ENCODE data around the gene UBASH3A.

UBASH3A gene

GRCh38 chr21:42403611-42404231 is at the start of gene UBASH3A:
Gene UBASH3A, plus strand, starts transcription at chr21:42403902. Its CDS starts 44 bp downstream, at chr21:42403946.
- in situ Hi-C loops (cut with HindIII; ENCODE audit: low sequenced_read_pairs), result no loop called here

DNA sequence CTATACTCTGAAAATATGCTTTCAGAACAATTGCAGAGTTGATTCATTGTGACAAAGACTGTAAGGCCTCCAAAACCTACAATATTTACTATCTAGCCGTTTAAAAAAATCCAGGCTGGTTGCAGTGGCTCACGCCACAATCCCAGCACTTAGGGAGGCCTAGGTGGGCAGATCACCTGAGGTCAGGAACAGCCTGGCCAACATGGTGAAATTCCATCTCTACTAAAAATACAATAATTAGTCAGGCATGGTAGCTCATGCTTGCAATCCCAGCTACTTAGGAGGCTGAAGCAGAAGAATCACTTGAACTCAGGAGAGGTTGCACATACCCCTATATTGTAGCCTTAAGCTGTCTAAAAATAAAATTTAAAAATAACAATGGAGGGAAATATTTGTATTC is 47.7 kb upstream of the UBASH3A start:
- in situ Hi-C loops (cut with HindIII; ENCODE audit: low sequenced_read_pairs), result no loop called here

- in situ Hi-C loops (cut with HindIII; ENCODE audit: low sequenced_read_pairs), result no loop called here
These were observed 47.1 kb upstream of the UBASH3A start for GRCh38 chr21:42356650-42357049.

DNA sequence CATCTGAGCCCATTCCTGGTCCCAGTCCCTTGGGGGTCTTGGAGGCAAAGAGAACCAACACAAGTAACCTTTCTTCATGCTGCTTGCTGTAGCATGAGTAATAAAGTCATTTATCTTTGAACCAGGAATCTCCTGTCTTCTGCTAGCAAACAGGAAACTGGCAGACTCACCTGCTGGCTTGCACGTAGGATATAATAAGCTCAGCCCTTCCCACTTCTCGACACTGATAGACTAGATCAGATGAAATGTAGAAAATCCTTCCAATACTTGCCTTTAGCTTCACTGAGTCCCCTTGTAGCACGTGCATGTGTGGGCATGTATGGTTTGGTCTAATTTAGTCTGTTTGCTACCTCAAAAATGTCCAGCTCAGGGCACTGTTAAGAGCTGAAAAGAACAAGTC is 46.4 kb upstream of the UBASH3A start:
- in situ Hi-C loops (cut with HindIII; ENCODE audit: low sequenced_read_pairs), result no loop called here

DNA sequence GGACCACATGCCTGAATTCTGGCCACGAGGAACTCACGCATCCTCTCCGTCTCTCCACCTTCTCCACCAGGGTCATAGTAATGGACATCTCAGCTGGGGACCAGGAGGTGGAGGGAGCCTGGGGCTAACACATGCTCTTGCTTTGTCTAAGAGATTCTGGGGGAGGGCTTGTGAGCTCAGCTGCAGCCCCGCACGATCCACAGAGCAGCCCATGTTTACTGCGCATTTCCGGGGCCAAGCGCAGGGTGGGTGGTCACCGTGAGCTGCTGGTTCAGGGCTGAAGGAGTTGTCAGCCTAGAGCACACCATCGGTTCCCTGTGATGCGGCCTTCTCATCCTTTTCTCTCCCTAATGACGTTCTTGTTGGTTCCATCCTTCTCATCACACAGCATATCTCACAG is 45.4 kb upstream of the UBASH3A start:
- in situ Hi-C loops (cut with HindIII; ENCODE audit: low sequenced_read_pairs), result no loop called here

DNA sequence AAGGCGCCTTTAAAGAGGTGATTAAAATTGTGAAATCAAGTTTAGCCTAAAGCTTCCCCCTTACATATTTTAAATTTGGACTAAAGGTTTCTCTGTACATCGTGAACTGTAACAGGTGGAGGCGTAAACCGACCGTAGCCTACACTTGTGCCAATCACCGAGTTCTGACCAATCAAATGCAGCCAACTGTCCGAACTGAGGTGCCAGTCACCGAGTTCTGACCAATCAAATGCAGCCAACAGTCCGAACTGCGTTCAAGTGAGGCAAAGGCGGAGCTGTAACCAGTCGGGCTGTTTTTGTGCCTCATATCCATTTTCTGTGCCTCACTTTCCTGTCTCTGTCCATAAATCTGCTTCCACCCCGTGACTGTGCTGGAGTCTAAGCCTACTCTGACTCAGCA is 44.8 kb upstream of the UBASH3A start:
- in situ Hi-C loops (cut with HindIII; ENCODE audit: low sequenced_read_pairs), result no loop called here

DNA sequence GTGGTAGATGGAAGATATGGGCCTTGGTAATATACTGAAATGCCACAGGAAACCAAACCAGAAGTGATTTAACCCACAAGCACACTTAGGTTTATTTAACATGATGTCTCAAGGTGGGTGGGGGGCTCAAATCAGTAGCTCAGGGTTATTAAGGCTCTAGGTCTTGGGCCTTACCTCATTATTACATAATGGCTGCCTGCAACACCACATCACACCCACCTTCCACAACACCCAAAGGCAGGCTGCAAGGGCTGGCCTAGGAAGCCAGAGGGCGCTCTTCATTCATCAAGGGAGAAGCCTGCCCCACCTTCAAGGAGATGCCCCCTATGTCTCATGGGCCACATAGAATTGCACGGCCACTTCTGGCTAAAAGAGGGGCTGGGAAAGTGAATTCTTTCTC is 43.4 kb upstream of the UBASH3A start:
- in situ Hi-C loops (cut with HindIII; ENCODE audit: low sequenced_read_pairs), result no loop called here

DNA sequence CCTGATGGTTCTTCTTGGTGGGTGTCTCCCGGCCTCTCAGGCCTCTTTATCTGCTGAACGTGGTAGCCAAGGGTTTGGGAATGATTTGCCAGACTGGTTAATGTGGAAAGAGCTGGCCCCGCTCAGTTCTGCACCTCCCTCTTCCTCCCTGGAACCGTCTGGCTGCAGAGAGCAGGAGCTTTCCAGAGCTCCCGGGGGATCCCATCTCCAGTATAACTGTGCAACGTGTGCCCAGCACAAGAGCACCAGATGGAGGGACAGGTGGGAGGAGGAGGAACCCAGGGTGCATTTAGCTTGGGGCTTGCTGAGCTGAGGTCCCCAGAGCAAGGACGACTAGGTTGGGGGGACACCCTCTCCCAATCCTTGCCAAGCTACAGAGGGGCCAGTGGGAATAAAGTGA is 42.4 kb upstream of the UBASH3A start:
- in situ Hi-C loops (cut with HindIII; ENCODE audit: low sequenced_read_pairs), result no loop called here

- in situ Hi-C loops (cut with HindIII; ENCODE audit: low sequenced_read_pairs), result no loop called here
These were observed 41.5 kb upstream of the UBASH3A start for GRCh38 chr21:42362198-42362597.

DNA sequence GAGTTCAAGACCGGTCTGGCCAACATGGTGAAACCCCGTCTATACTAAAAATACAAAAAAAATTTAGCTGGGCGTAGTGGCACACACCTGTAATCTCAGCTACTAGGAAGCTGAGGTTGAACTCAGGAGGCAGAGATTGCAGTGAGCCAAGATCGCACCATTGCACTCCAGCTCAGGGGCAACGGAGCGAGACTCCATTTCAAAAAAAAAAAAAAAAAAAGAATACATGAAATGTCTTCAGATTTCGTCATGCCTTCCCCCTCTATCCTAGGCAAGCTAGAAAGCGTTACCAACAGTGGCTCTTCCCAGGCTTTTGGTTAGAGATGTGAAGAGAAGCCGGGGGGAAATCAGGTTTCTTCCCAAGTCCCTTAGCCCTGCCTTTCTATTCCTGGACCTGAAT is 41.0 kb upstream of the UBASH3A start:
- in situ Hi-C loops (cut with HindIII; ENCODE audit: low sequenced_read_pairs), result no loop called here

GRCh38 chr21:42363312-42363711 is 40.4 kb upstream of the UBASH3A start:
- in situ Hi-C loops (cut with HindIII; ENCODE audit: low sequenced_read_pairs), result no loop called here

GRCh38 chr21:42364304-42364865 is 39.3 kb upstream of the UBASH3A start:
- in situ Hi-C loops (cut with HindIII; ENCODE audit: low sequenced_read_pairs), result no loop called here

- in situ Hi-C loops (cut with HindIII; ENCODE audit: low sequenced_read_pairs), result no loop called here
These were observed 37.9 kb upstream of the UBASH3A start for GRCh38 chr21:42365770-42366169.

DNA sequence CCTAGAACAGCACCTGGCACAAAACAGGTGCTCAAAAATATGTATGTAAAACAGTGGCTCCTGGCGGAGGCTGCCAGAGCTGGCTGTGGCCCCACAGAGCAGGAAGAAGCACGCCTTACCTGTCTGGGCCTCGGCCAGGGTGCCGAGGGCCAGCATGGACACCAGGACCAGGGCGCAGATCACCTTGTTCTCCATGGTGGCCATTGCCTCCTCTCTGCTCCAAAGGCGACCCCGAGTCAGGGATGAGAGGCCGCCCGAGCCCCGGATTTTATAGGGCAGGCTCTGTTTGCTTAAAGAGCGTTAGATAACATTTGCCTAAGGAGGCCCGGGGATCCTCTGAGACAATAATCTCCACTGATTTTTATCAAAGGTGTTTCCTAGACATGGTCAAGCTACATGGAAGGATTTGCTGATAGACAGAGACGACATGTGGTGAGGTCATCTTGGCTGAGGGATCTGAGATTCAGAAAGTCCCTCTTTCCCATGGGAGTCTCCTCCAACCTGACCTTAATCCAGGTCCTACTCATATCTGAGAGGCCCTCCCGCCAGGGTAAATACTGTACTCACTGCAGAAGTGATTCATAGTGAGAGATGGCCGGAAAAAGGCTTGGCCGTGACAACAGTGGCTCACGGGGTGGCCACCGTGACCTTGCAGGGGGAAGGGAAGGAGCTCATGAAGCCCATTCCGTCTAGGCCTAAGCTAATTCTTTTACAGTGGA is 37.3 kb upstream of the UBASH3A start, which contains the start of gene TFF1:
Gene TFF1 (minus strand): TSS at position 244 of the 719 bp plus-strand sequence. CDS start 40 bp downstream, at position 204.
- in situ Hi-C loops (cut with HindIII; ENCODE audit: low sequenced_read_pairs), result no loop called here

- in situ Hi-C loops (cut with HindIII; ENCODE audit: low sequenced_read_pairs), result no loop called here
These were observed 36.1 kb upstream of the UBASH3A start for GRCh38 chr21:42367367-42368165.

GRCh38 chr21:42369821-42370220 is 33.9 kb upstream of the UBASH3A start:
- in situ Hi-C loops (cut with HindIII; ENCODE audit: low sequenced_read_pairs), result no loop called here

DNA sequence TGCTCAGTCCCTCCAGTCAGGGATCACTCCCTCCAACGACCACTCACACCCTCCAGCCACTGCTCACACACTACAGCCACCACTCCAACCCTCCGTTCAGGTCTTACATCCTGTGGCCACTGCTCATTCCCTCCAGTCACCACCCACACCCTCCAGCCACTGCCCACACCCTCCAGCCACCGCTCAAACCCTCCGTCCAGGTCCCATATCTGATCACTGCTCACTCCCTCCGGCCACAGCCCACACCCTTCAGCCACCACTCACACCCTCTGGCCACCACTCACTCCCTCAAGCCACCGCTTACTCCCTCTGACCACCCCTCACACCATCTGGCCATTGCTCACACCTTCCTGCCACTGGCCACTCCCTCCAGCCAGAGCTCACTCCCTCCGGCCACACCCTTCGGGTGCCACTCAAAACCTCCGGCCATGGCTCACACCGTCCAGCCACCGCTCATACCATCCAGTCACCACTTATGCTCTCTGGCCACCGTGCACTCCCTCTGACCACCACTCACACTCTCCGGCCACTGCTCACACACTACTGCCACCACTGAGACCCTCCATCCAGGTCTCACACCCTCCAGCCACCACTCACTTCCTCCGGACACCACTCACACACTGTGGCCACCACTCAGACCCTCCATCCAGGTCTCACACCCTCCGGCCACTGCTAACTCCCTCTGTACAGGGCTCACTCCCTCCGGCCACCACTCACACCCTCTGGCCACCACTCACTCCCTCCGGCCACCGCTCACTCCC is 32.6 kb upstream of the UBASH3A start:
- in situ Hi-C loops (cut with HindIII; ENCODE audit: low sequenced_read_pairs), result no loop called here

GRCh38 chr21:42373196-42373907 is 30.4 kb upstream of the UBASH3A start:
- in situ Hi-C loops (cut with HindIII; ENCODE audit: low sequenced_read_pairs), result no loop called here

DNA sequence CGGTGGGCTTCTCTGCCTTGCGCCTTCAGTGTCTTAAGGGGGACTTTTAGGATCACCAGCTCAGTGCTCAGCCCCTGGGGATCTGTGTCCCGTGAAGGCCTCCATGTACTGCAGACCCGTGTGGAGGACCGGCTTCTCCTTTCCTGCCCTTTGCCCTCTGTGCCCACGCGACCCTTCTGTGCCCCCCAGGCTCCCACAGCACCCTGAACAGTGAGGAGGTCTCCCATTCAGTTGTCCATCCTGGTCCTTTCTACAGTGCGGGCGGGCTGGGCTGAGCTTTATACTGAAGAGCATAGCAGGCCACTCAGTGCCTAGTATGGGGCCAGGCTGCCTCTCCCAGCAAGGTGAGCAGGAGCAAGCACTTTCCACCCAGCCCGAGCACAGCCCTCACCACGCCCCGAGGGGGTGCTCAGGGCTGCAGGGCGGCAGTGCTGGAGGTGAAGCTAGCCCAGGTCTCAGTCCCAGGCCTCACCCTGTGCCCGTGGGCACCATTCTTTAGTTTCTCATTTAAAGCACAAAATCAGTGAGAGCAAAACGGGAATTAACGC is 29.7 kb upstream of the UBASH3A start:
- in situ Hi-C loops (cut with HindIII; ENCODE audit: low sequenced_read_pairs), result no loop called here

- in situ Hi-C loops (cut with HindIII; ENCODE audit: low sequenced_read_pairs), result no loop called here
These were observed 29.2 kb upstream of the UBASH3A start for GRCh38 chr21:42374457-42374856.

All from endothelial cell of hepatic sinusoid (primary cell).